ENCODE data around the gene HBA1.

The HBA1 gene

DNA sequence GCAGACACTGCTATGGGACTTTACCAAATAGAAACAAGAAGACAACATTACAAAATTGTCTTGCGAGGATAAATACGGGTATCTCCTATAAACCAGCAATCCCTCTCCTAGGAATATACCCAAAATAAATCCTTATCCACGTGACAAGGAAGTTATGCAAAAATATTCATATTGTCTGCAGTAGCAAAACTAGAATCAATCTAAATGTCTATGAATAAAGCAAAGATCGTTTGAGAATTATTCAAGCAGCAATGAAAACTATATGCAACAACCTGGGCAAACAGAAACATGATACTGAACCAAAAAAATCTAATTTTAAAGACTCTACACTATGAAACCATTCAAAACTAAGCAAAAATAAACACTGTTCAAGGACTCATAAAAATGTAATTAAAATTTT lies 43.5 kb downstream of the HBA1 start:
- H3K4me1 ChIP-seq (ENCODE audit: control insufficient read depth, insufficient read depth, low read length), result no peaks in the 10 kb centered on the region
- H3K27ac ChIP-seq (ENCODE audit: low read depth, low read length), result no peak overlapping the region
- H3K36me3 ChIP-seq (ENCODE audit: control insufficient read depth, insufficient read depth, low read length), result peaks cover 87% of the 10 kb centered on the region
- no peaks in the 10 kb centered on the region for H3K9me3 ChIP-seq (ENCODE audit: control insufficient read depth, insufficient read depth, low read length)
- no peaks in the 10 kb centered on the region for H3K27me3 ChIP-seq (ENCODE audit: control insufficient read depth, insufficient read depth, low read length)
- no peak overlapping the region for H3K9ac ChIP-seq (ENCODE audit: low read depth, low read length)
- H3K4me3 ChIP-seq (ENCODE audit: low read depth, low read length), result no peak overlapping the region

All from HUES48 (cell line).